ENCODE results near the gene MOV10.

Gene MOV10, protein sequence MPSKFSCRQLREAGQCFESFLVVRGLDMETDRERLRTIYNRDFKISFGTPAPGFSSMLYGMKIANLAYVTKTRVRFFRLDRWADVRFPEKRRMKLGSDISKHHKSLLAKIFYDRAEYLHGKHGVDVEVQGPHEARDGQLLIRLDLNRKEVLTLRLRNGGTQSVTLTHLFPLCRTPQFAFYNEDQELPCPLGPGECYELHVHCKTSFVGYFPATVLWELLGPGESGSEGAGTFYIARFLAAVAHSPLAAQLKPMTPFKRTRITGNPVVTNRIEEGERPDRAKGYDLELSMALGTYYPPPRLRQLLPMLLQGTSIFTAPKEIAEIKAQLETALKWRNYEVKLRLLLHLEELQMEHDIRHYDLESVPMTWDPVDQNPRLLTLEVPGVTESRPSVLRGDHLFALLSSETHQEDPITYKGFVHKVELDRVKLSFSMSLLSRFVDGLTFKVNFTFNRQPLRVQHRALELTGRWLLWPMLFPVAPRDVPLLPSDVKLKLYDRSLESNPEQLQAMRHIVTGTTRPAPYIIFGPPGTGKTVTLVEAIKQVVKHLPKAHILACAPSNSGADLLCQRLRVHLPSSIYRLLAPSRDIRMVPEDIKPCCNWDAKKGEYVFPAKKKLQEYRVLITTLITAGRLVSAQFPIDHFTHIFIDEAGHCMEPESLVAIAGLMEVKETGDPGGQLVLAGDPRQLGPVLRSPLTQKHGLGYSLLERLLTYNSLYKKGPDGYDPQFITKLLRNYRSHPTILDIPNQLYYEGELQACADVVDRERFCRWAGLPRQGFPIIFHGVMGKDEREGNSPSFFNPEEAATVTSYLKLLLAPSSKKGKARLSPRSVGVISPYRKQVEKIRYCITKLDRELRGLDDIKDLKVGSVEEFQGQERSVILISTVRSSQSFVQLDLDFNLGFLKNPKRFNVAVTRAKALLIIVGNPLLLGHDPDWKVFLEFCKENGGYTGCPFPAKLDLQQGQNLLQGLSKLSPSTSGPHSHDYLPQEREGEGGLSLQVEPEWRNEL

DNA sequence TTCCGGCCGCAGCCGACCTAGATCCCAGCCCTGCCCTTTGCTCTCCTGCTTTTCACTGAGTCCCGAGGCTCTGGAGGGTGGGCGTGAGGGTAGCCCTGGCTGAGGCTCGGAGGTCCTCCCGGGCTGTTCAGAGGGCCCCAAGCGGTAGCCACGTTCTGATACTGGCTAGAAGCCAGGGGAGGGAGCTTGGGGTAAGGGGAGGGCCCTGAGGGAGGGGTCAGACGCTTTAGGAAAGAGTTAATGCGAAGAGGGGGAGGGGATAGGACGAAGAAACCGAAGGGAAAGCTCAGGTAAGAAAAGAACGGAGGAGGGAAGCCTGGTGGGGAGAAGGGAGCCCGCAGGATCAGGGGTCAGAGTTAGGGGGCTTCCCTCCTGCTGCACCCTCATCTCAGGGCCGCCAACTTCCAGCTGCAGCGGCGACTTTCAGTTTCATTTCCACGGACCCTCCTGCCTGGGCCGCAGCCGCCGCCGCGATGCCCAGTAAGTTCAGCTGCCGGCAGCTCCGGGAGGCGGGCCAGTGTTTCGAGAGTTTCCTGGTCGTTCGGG is at the start of gene MOV10:
Gene MOV10, plus strand, starts transcription at position 220 of the 546 bp plus-strand sequence. Its CDS starts 254 bp downstream, at position 474.
- no peak for DNase-seq (ENCODE audit: low read depth)
- TF ChIP-seq, protein P1, sequence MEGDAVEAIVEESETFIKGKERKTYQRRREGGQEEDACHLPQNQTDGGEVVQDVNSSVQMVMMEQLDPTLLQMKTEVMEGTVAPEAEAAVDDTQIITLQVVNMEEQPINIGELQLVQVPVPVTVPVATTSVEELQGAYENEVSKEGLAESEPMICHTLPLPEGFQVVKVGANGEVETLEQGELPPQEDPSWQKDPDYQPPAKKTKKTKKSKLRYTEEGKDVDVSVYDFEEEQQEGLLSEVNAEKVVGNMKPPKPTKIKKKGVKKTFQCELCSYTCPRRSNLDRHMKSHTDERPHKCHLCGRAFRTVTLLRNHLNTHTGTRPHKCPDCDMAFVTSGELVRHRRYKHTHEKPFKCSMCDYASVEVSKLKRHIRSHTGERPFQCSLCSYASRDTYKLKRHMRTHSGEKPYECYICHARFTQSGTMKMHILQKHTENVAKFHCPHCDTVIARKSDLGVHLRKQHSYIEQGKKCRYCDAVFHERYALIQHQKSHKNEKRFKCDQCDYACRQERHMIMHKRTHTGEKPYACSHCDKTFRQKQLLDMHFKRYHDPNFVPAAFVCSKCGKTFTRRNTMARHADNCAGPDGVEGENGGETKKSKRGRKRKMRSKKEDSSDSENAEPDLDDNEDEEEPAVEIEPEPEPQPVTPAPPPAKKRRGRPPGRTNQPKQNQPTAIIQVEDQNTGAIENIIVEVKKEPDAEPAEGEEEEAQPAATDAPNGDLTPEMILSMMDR (conservative IDR thresholded peaks at IDR 0.05; ENCODE audit: low read depth, low read length): no peak
- peak within 1 kb of the TSS; percentile 89 for H3K4me3 ChIP-seq (ENCODE audit: low read length)

DNA sequence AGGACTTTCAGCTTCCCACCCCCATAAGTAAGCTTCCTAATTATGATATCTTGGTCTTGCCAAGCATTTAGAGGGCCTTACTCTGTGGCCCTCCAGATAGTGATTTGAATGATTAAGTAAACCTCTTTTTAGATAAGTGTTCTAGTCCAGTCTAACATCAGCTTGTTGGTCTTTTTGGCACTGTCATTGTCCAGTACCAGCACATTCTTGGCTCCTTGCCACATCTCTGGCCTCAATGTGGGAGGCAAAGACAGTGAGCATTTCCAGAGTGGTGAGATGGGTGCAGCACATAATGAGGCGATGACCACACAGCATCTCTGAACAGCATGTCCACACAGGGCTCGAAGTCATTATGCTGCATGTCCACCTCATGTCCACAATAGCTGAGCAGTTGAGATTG is 48.8 kb upstream of the MOV10 start:
- TF ChIP-seq, protein P1 (conservative IDR thresholded peaks at IDR 0.05; ENCODE audit: low read depth, low read length): no peak
- DNase-seq (ENCODE audit: low read depth): no peak
- no peak overlapping the region for H3K4me3 ChIP-seq (ENCODE audit: low read length)

DNA sequence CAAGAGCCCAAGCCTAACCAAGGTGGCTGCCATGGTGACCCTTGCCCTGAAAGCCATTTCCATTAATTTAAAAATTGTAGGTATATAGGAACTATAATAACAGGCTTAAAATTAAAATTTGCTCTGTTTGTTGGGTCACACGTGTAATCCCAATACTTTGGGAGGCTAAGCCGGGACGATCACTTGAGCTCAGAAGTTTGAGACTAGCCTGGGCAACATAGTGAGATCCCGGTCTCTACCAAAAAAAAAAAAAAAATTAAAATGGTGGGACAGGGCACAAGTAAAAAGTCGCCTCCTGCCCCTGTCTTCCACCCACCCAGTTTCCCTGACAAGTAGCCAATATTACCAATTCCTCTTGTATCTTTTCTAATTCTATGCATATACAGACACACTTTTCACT is 48.3 kb upstream of the MOV10 start:
- DNase-seq (ENCODE audit: low read depth): no peak
- H3K4me3 ChIP-seq (ENCODE audit: low read length): no peak overlapping the region
- TF ChIP-seq, protein P1 (conservative IDR thresholded peaks at IDR 0.05; ENCODE audit: low read depth, low read length): no peak

DNA sequence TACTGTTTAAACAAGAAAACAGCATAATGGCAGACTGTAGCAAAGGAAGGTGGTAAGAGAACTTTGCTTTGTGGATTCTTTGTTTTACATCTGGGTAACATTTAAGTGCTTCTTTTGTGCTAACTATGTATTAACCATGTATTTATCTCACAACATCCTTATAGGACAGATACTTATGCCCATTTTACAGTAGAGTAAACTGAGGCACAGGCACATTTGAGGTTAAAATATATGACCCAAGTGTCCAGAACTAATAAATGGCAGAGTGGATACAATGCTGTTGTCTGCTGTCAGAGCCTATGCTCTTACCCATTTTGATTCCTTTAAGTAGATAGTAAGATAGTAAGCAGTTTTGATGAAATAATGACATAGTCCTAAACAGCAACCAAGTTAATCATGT is 47.6 kb upstream of the MOV10 start:
- DNase-seq (ENCODE audit: low read depth): no peak
- H3K4me3 ChIP-seq (ENCODE audit: low read length): no peak overlapping the region
- TF ChIP-seq, protein P1 (conservative IDR thresholded peaks at IDR 0.05; ENCODE audit: low read depth, low read length): no peak

DNA sequence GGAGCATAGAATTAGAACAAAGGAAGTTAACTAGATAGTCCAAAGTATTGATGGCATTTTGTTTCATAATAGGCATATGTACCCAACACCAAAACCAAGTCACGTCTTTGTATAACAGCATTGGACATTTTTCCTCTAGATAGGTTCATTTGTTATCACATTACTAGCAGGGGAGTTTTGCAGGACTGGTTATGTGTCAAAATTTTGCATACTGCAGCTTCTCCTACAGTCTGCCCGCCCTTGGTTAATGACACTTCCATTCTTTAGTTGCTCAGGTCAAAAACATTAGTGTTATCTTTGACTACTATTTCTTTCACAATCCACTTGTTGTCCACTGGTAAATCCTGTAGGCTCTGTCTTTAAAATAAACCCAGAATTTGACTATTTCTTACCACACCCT is 45.9 kb upstream of the MOV10 start:
- no peak overlapping the region for H3K4me3 ChIP-seq (ENCODE audit: low read length)
- TF ChIP-seq, protein P1 (conservative IDR thresholded peaks at IDR 0.05; ENCODE audit: low read depth, low read length): no peak
- no peak for DNase-seq (ENCODE audit: low read depth)

DNA sequence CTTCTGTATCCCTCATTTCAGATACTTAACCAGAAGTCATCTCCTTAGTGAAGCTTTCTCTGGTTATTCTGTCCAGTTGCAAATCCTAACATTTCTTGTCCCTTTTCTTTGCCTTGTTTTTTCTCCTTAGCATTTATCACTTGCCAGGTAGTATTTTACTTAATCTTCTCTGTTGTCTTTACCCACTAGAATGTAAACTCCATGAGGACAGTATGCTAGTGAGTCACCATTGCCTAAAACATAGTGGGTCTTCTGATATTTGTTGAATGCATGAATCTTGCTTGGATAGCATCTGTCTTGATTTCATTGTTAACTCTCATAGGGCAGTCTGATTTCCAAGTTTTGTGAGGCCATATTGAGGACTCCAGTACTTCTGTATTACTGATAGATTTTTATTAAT is 45.2 kb upstream of the MOV10 start:
- TF ChIP-seq, protein P1 (conservative IDR thresholded peaks at IDR 0.05; ENCODE audit: low read depth, low read length): no peak
- H3K4me3 ChIP-seq (ENCODE audit: low read length): no peak overlapping the region
- DNase-seq (ENCODE audit: low read depth): no peak

Data from retinal pigment epithelial cell (primary cell).